Peyer's patch (tissue), 4 donors: ENCODE measurements around the gene SLU7. TPM values are rescaled to one million over a fixed set of nuclear protein-coding genes. Genes with fewer than 3 reads are reported as not detected.

Source experiments
- DNase-seq, 3 donors: peaks; one replicate each; pipeline ENCODE4 v3.0.0-alpha.2; 2017 to 2019
- H3K27ac ChIP-seq, 4 donors: fragments of 200-600 bp; sonication (generic); one replicate each; pipeline ENCODE4 v1.5.1; 2016 to 2019
- H3K27me3 ChIP-seq, 2 donors: fragments of 200-600 bp; sonication (generic); one replicate each; pipeline ENCODE4 v1.5.1; 2019
- H3K36me3 ChIP-seq, 3 donors: fragments of 200-600 bp; sonication (generic); one replicate each; pipeline ENCODE4 v1.5.1; 2016 to 2019
- H3K4me1 ChIP-seq, 4 donors: fragments of 200-600 bp; sonication (generic); one replicate each; pipeline ENCODE4 v1.5.1; 2016 to 2019
- H3K4me3 ChIP-seq, 4 donors: fragments of 200-600 bp; sonication (generic); 1 replicate in 3 of 4; 2 replicates in 1 of 4; pipeline ENCODE4 v1.5.1; 2016 to 2019; ENCODE audit warnings: mild to moderate bottlenecking in 1 of 4
- H3K9me3 ChIP-seq, 4 donors: fragments of 200-600 bp; sonication (generic); one replicate each; pipeline ENCODE4 v1.5.1; 2016 to 2019; ENCODE audit warnings: mild to moderate bottlenecking in 1 of 4
- POLR2A ChIP-seq, 2 donors: fragments of 450-650 bp; IDR thresholded peaks; one replicate each; pipeline ENCODE4 v1.5.1; 2017; ENCODE audit warnings: antibody characterized with exemption in 2 of 2, mild to moderate bottlenecking in 2 of 2, moderate library complexity in 2 of 2
- total RNA-seq, 4 donors: library from RNA; depleted of rRNA; stranded (reverse); fragments of >200 nt; gene quantifications; one replicate each; pipeline ENCODE4 v1.1.0, GENCODE V29; 2016
- TF ChIP-seq, protein P1 (sequence below), 6 experiments: fragments of 450-650 bp in 4 of 6; fragments of 200-600 bp in 2 of 6; sonication (generic) in 1 of 6; IDR thresholded peaks; one replicate each; pipeline ENCODE4 v1.5.1; 2017 to 2019; ENCODE audit warnings: antibody characterized with exemption in 6 of 6, mild to moderate bottlenecking in 3 of 6, moderate library complexity in 1 of 6

Gene SLU7
- total RNA-seq, 4 donors from 2014 or later: 45.5 to 94.9 (median 61.1) TPM

- Histone ChIP-seq H3K27me3 (no peaks in the 10 kb centered on the region), H3K27ac (peak overlapping the region in 2 of 4 donors; percentile 35 to 47), H3K4me3 (no peak overlapping the region), H3K36me3 (no peaks in the 10 kb centered on the region), H3K9me3 (no peaks in the 10 kb centered on the region), H3K4me1 (peaks cover 0 to 26% (median 0%) of the 10 kb centered on the region in 4 donors)
- DNase-seq: no peak
- TF ChIP-seq, protein P1, sequence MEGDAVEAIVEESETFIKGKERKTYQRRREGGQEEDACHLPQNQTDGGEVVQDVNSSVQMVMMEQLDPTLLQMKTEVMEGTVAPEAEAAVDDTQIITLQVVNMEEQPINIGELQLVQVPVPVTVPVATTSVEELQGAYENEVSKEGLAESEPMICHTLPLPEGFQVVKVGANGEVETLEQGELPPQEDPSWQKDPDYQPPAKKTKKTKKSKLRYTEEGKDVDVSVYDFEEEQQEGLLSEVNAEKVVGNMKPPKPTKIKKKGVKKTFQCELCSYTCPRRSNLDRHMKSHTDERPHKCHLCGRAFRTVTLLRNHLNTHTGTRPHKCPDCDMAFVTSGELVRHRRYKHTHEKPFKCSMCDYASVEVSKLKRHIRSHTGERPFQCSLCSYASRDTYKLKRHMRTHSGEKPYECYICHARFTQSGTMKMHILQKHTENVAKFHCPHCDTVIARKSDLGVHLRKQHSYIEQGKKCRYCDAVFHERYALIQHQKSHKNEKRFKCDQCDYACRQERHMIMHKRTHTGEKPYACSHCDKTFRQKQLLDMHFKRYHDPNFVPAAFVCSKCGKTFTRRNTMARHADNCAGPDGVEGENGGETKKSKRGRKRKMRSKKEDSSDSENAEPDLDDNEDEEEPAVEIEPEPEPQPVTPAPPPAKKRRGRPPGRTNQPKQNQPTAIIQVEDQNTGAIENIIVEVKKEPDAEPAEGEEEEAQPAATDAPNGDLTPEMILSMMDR (IDR thresholded peaks at IDR 0.05): no peak
- no peak for TF ChIP-seq POLR2A (IDR thresholded peaks at IDR 0.05)
Measured at GRCh38 chr5:160357861-160358411, 60.9 kb downstream of the SLU7 start.

GRCh38 chr5:160357394-160357793 is 61.5 kb downstream of the SLU7 start:
- no peaks in the 10 kb centered on the region for H3K9me3 ChIP-seq
- no peak for TF ChIP-seq POLR2A (IDR thresholded peaks at IDR 0.05)
- TF ChIP-seq, protein P1 (IDR thresholded peaks at IDR 0.05): no peak
- H3K27me3 ChIP-seq: no peaks in the 10 kb centered on the region
- peaks cover 0 to 21% (median 0%) of the 10 kb centered on the region in 4 donors for H3K4me1 ChIP-seq
- DNase-seq: no peak
- no peak overlapping the region for H3K4me3 ChIP-seq
- no peaks in the 10 kb centered on the region for H3K36me3 ChIP-seq
- H3K27ac ChIP-seq: peak overlapping the region in 1 of 4 donors; percentile 35

DNA sequence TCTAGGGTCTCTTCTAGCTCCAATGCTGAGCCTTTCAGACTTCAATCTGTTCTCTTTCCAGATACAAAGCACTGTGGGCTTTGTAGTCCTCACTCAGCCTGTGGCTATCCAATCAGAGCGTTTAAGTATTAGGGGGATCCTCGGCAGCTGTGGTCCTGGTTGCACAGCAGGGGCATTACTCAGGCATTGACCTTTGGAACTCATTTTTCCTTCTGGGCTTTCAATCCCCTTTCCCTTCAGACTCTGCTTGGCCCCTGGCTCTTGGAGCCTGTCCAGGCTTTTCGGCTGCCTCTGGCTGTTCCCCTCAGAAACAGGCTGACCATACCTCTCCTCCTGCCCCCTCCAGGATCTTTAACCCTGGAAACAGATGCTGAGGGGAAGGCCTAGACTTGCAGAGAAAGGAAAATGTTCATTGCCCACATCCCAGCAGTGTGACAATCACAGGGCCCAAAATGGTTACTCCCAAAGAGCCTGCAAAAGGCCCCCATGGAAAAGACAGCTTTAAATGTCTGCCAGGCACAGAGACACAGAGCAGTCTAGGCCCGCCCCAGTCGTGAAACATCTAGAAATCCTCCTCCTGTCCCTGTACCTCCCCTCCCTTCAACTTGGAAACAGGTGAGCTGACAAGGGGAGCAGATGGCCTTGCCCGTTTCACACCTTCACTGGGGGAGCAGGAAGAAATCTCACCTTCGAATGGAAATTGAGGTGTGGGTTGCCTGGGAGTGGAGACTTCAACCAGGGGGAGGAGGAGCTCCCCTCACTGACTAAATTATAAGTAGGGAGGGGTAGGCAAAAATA is 62.1 kb downstream of the SLU7 start:
- Histone ChIP-seq H3K36me3 (no peaks in the 10 kb centered on the region), H3K4me1 (peaks cover 0 to 21% (median 0%) of the 10 kb centered on the region in 4 donors), H3K9me3 (no peaks in the 10 kb centered on the region), H3K27me3 (no peaks in the 10 kb centered on the region), H3K27ac (no peak overlapping the region), H3K4me3 (no peak overlapping the region)
- TF ChIP-seq POLR2A (IDR thresholded peaks at IDR 0.05): no peak
- TF ChIP-seq, protein P1 (IDR thresholded peaks at IDR 0.05): no peak
- no peak for DNase-seq

GRCh38 chr5:160354666-160355065 is 64.2 kb downstream of the SLU7 start:
- no peaks in the 10 kb centered on the region for H3K36me3 ChIP-seq
- H3K27me3 ChIP-seq: no peaks in the 10 kb centered on the region
- DNase-seq: no peak
- H3K9me3 ChIP-seq: no peaks in the 10 kb centered on the region
- TF ChIP-seq, protein P1 (IDR thresholded peaks at IDR 0.05): no peak
- TF ChIP-seq POLR2A (IDR thresholded peaks at IDR 0.05): no peak
- H3K27ac ChIP-seq: no peak overlapping the region
- no peak overlapping the region for H3K4me3 ChIP-seq
- peaks cover 0 to 19% (median 0%) of the 10 kb centered on the region in 4 donors for H3K4me1 ChIP-seq

GRCh38 chr5:160353379-160353778 is 65.5 kb downstream of the SLU7 start:
- TF ChIP-seq POLR2A (IDR thresholded peaks at IDR 0.05): no peak
- TF ChIP-seq, protein P1 (IDR thresholded peaks at IDR 0.05): no peak
- no peak overlapping the region for H3K27ac ChIP-seq
- H3K4me3 ChIP-seq: no peak overlapping the region
- no peaks in the 10 kb centered on the region for H3K9me3 ChIP-seq
- H3K36me3 ChIP-seq: no peaks in the 10 kb centered on the region
- no peak for DNase-seq
- H3K4me1 ChIP-seq: peaks cover 0 to 10% (median 0%) of the 10 kb centered on the region in 4 donors
- H3K27me3 ChIP-seq: no peaks in the 10 kb centered on the region
